ENCODE measurements around the gene NSRP1. TPM values are rescaled to one million over a fixed set of nuclear protein-coding genes. Genes with fewer than 3 reads are reported as not detected.

The NSRP1 gene
- total and polyA plus RNA-seq, 2 of the 8 experiments (the other 6 are each of a cell fraction or from before 2014, with no cell fraction given) = 6.1 to 22.4 TPM

- H4K8ac ChIP-seq (ENCODE audit: extremely low read depth, insufficient read depth, low read length) = no peak overlapping the region
- no peak overlapping the region for H3K27ac ChIP-seq (ENCODE audit: low read depth, low read length)
- H3K79me1 ChIP-seq (ENCODE audit: low read depth, low read length) = no peaks in the 10 kb centered on the region; the same call in 1 of the 2 replicates
- H2BK5ac ChIP-seq (ENCODE audit: low read depth, low read length) = no peak overlapping the region
- H3K79me2 ChIP-seq (ENCODE audit: control insufficient read depth in 1 of 2, insufficient read depth in 2 of 2, low read length in 2 of 2) = no peaks in the 10 kb centered on the region
- H2BK12ac ChIP-seq (ENCODE audit: low read depth, low read length) = no peak overlapping the region
- TF ChIP-seq TAF1 (IDR thresholded peaks at IDR 0.05; ENCODE audit: low read depth, low read length) (no peak), EP300 (IDR thresholded peaks at IDR 0.05; ENCODE audit: borderline replicate concordance in 1 of 2, low read depth in 2 of 2, low read length in 2 of 2) (no peak), MAX (IDR thresholded peaks at IDR 0.05) (no peak), NANOG (IDR thresholded peaks at IDR 0.05; ENCODE audit: insufficient read depth, low read depth, low read length, poor library complexity, severe bottlenecking) (no peak)
- no peak overlapping the region for H3K9ac ChIP-seq (replicated peaks in 1 of 4; ENCODE audit: extremely low read depth in 1 of 4, low read depth in 3 of 4, low read length in 3 of 4)
- POLR2A ChIA-PET (ENCODE audit: partially characterized antibody) = interaction anchor here (2.9 kb wide), 1 partner anchor 15 kb away, joined by 8 read pairs; no protein-coding TSS in a partner anchor
- H3K36me3 ChIP-seq (ENCODE audit: control insufficient read depth in 2 of 4, insufficient read depth in 4 of 4, low read length in 3 of 4) = no peaks in the 10 kb centered on the region
- no peaks in the 10 kb centered on the region for H3K23me2 ChIP-seq (ENCODE audit: low read depth, low read length)
- H2AK5ac ChIP-seq (ENCODE audit: low read depth, low read length) = no peak overlapping the region
- H3K9me3 ChIP-seq (ENCODE audit: insufficient read depth in 2 of 2, low read depth in 1 of 2, low read length in 1 of 2) = no peaks in the 10 kb centered on the region
- no peak overlapping the region for H3K56ac ChIP-seq (replicated peaks; ENCODE audit: insufficient read length, low read depth, low read length)
- no peak overlapping the region for H3K23ac ChIP-seq (ENCODE audit: insufficient read length)
- no peaks in the 10 kb centered on the region for H3K27me3 ChIP-seq (replicated peaks in 1 of 4; ENCODE audit: control insufficient read depth in 3 of 4, extremely low read depth in 1 of 4, insufficient read depth in 3 of 4, low read length in 3 of 4)
- no peak overlapping the region for H2BK20ac ChIP-seq (ENCODE audit: low read length)
- no peak overlapping the region for H4K5ac ChIP-seq (ENCODE audit: insufficient read length, low read depth, low read length)
- no peak for FAIRE-seq
- DNase-seq (ENCODE audit: low read depth in 1 of 2, low spot score in 2 of 2) = no peak
- no peak overlapping the region for H3K14ac ChIP-seq (ENCODE audit: insufficient read length)
- no peak overlapping the region for H3K4ac ChIP-seq (replicated peaks; ENCODE audit: insufficient read length, low read depth, low read length)
- H3K4me1 ChIP-seq (replicated peaks in 1 of 4; ENCODE audit: control insufficient read depth in 3 of 4, insufficient read depth in 4 of 4, low read length in 3 of 4) = peaks cover 0 to 2% (median 0%) of the 10 kb centered on the region in 4 experiments; a peak in 2 of 7 replicates
- CTCF ChIA-PET (ENCODE audit: partially characterized antibody) = interaction anchor here (1.5 to 2.8 kb wide), 3 partner anchors 10 to 23 kb away, joined by 3 to 11 read pairs (median 3); partner anchors contain the start of gene SLC6A4
- peak overlapping the region; percentile 23; the same call in 1 of the 2 replicates for H2BK15ac ChIP-seq (ENCODE audit: low read length)
- H3K4me2 ChIP-seq (ENCODE audit: insufficient read depth in 1 of 2, low read depth in 2 of 2, low read length in 2 of 2) = no peak overlapping the region
- H4K20me1 ChIP-seq (replicated peaks in 1 of 2; ENCODE audit: control insufficient read depth in 1 of 2, insufficient read depth in 2 of 2, low read length in 2 of 2) = no peaks in the 10 kb centered on the region
- H3K4me3 ChIP-seq (ENCODE audit: extremely low read depth in 1 of 4, insufficient read depth in 2 of 4, low read depth in 3 of 4, low read length in 4 of 4) = no peak overlapping the region
- no peak overlapping the region for H2AFZ ChIP-seq (ENCODE audit: low read length)
- no peak overlapping the region for H3K18ac ChIP-seq (ENCODE audit: extremely low read depth, low read length)
- no peak overlapping the region for H2BK120ac ChIP-seq (replicated peaks; ENCODE audit: low read depth, low read length)
- WGBS, 2 experiments (ENCODE audit: extremely low coverage in 1 of 2, insufficient coverage in 1 of 2, insufficient read length in 1 of 2, insufficient replicate concordance in 2 of 2, low coverage in 1 of 2, low lambda C conversion rate in 2 of 2, missing lambda C conversion rate in 1 of 2) = 78% methylated on average over 8 of the region's 10 CpGs; no CpG with 5 or more reads in 1 of the 2 experiments
- H4K91ac ChIP-seq (replicated peaks; ENCODE audit: insufficient read length, low read length) = no peak overlapping the region
Observed at GRCh38 chr17:30221346-30221745, 104.7 kb downstream of the NSRP1 start.
